Measurements from ENCODE around the gene ATP10A.
"Not testable (repeated sequence)": the region's sequence is repeated elsewhere in the genome, so short reads cannot be mapped to it uniquely, and the experiment has no call there.

Gene ATP10A

GRCh38 chr15:25768271-25768670, 94.9 kb downstream of the ATP10A start:
- no peak for DNase-seq

GRCh38 chr15:25767356-25768151, 95.6 kb downstream of the ATP10A start:
- DNase-seq: no peak

- no peak for DNase-seq
These were observed 96.7 kb downstream of the ATP10A start for GRCh38 chr15:25766417-25766816.

GRCh38 chr15:25764980-25765735, 98.0 kb downstream of the ATP10A start:
- DNase-seq: no peak

GRCh38 chr15:25763954-25764353, 99.2 kb downstream of the ATP10A start:
- no peak for DNase-seq

- no peak for DNase-seq
These were observed 99.8 kb downstream of the ATP10A start for GRCh38 chr15:25763331-25763751.

- no peak for DNase-seq
These were observed 101.0 kb downstream of the ATP10A start for GRCh38 chr15:25761971-25762662.

GRCh38 chr15:25759421-25759820, 103.7 kb downstream of the ATP10A start:
- DNase-seq: no peak

GRCh38 chr15:25758612-25759011, 104.5 kb downstream of the ATP10A start:
- not testable (repeated sequence) for DNase-seq

GRCh38 chr15:25743548-25744275, 119.4 kb downstream of the ATP10A start:
- DNase-seq: no peak

GRCh38 chr15:25742776-25743547, 120.2 kb downstream of the ATP10A start:
- no peak for DNase-seq

- no peak for DNase-seq
These were observed 120.9 kb downstream of the ATP10A start for GRCh38 chr15:25742041-25742730.

GRCh38 chr15:25741256-25741580, 121.9 kb downstream of the ATP10A start:
- no peak for DNase-seq

- no peak for DNase-seq
These were observed 122.5 kb downstream of the ATP10A start for GRCh38 chr15:25740383-25741255.

GRCh38 chr15:25739687-25740121, 123.4 kb downstream of the ATP10A start:
- DNase-seq: no peak

- DNase-seq: no peak
These were observed 124.8 kb downstream of the ATP10A start for GRCh38 chr15:25738171-25738965.

GRCh38 chr15:25737218-25737643, 125.9 kb downstream of the ATP10A start:
- DNase-seq: no peak

GRCh38 chr15:25736461-25736860, 126.7 kb downstream of the ATP10A start:
- no peak for DNase-seq
